Nucleus accumbens (tissue), 56 donors: Measurements from ENCODE around the gene RASSF1.
"Not testable (repeated sequence)": the region's sequence is repeated elsewhere in the genome, so short reads cannot be mapped to it uniquely, and the experiment has no call there.

Experiments used
- DNase-seq, 56 donors: peaks; one replicate each; lab custom pipeline; 2025; lab: John Stamatoyannopoulos, UW

The RASSF1 gene

DNA sequence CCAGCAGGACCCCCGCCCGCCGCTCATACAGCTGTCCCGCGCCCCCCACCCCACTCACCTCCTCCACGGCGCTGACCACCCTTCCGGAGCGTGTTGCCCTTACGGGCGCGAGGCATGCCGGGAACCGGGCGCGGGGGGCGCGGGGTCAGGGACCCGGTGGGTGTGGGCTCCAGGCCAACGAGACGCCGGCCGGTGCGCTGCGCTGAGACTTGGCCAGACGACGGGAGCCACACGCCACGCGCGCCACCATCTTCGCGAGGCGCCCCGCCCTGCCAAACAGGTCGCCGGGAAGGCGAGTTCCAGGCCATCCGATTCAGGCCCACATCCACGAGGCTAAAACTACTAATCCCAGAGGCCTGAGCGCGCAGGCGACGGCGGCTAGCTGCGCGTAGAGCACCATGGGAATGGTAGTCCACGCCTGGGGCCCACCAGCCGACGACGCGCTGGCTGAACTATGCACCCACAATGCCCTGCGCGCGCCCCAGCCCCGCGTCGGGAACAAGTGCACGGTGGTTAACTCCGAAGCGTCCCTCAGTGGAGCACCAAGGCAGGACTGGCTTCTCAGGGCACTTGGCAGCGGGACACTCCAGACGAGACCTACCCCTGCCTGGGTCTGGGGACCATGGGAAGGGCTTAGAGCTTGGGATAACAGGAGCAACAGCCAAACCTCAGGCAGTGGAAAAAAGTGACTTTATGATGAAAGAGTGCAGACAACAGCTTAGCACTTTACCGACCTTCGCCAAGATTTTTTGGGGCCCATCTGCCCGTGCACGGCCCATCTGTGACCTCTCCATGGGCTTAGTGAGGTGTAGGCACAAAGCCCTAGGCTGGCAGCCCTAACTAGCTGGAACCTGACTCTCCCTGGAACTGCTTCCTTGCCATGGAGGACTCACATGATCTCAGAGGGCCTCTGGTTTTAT, 48.2 kb downstream of the RASSF1 start, which contains the start of gene IFRD2:
Gene IFRD2 (minus strand): TSS at position 271 of the 920 bp plus-strand sequence. CDS start 155 bp downstream, at position 116.
- peak; percentile 86 to 99 (median 97) for DNase-seq

DNA sequence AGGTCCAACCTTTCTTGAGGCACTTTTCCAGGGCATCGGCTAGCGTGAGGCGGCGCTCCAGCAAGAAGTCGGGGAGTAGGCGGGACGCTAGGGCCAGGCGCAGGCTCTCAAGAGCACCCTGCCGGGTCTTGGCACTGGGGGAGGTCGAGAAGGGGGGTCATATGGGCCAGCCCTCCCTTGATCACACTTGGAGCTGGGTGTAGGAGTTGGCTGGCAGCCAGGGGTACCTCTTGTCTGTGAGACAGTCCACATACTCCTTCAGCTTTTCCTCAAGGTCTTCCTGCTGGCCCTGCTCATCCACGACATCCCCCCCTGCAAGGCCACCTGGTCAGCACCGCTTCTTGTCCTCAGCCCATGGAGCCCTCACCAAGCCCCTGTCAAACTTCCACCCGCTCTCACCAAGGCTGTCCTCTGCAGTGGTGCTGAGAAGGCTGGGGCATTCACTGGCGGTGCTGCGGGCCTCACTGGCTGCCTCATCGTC, 50.4 kb downstream of the RASSF1 start:
- DNase-seq = no peak

DNA sequence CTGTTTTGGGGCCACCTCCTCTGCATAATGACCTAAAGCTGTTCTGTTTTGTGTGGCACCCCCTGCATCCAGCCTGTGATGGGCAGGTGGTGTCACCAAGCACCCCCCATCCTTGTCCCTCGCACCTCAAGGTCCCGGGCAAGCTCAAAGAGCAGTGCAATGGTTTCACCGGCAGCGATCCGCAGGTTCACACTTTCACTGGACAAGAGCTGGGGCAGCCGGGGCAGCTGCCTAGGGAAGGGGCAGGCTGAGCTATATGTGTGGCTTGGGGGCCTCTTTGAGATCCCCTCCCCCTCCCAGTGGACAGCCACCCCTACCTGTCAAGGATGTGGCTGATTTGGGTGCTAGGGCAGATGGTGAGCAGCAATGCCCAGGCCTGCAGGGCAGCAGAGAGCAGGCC, 51.5 kb downstream of the RASSF1 start:
- no peak for DNase-seq

DNA sequence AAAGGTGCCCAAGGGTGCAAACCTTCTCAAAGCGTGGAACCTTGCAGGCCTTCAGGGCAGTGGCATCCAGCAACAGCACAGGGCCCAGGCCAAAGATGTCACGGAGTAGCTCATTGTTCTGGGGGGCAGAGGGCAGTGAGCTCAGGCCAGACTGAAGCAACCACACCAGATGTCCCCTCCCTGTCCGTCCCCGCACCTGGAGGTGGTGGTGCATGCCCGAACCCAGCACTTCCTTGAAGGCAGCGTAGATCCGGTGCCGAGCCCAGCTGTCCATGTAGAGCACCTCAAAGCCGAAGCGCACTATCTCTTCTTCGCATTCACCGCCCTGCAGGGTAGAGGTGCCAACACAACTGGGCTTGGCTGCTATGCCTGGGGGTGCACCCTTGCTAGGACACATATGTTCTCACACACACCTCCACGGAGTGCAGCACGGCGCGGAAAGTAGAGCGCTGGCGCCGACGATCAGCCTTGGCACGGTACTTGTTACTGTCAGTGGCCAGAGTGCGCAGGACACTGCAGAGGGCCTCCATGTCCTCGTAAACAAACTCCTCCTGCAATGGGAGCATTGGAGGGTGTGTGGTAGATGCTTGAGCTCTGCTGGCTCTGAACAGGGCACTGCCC, 52.1 kb downstream of the RASSF1 start:
- no peak for DNase-seq

DNA sequence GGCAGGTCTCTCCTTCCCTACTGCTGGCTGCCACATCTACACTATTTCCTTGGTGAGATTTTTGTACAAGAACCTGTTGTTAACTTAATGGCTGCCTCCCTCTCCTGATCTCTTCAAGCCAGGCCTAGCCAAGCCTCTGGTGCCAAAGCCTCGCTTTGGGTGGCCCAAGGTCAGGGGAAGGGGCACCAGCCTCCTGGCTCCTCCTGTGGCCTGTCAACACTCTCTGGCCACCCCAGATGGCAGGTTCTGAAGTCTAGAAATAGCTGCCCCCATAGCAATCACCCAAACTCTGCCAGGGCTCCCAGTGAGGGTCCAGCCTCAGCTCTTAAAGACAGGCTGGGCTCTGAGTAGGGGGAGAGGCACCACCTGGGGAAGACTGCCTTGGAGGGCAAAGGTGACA, 53.4 kb downstream of the RASSF1 start:
- DNase-seq = no peak

DNA sequence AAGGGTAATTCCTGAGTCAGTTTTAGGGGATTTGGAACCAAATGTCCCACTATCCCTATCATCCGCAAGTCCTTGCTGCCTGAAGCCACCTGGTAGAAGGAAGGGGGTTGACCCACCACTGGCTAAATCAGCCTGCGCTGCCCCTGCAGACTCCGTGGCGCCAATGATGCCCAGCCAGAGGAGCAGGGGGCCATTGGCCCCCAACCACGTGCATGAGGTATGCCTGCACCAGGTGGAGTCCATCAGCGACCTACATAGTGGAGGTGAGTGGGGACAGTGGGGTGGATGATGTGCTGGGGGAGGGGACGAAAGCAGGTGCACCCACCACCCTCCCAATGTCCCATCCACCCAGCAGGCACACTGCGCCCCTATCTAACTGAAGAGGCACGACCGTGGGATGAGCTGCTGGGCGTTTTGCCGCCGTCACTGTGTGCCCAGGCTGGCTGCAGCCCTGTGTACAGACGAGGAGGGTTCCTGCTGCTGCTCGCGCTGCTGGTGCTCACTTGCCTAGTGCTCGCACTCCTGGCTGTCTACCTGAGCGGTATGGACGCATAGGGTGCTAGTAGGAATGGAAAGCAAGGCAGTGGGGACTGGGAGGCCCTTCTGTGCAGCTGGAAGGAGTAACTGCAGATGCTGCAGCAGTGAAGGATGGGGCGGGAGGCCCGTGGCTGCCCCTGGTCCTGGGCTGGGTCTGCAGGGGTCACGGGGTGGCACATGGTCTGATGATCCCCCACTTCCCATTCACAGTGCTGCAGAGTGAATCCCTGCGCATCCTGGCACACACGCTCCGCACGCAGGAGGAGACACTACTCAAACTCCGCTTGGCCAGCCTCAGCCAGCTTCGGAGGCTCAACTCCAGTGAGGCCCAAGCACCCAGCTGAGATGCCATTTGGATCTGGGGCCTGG, 54.1 kb downstream of the RASSF1 start:
- DNase-seq = no peak

DNA sequence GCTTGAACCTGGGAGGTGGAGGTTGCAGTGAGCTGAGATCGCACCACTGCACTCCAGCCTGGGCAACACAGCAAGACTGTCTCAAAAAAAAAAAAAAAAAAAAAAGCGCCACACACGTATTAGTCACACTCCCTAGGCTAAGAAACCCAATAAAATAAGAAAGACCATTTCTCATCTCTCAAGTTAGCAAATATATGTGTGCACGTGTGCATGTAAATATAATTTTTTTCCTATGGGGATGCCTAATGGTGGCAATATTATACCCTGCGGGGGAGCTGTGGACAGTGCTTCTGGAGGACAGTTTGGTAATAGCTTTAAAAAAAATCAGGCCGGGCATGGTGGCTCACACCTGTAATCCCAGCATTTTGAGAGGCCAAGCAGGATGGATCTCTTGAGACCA, 56.5 kb downstream of the RASSF1 start:
- DNase-seq = not testable (repeated sequence)
